ENCODE measurements around the gene ZNF888.
"Not testable (repeated sequence)": the region's sequence is repeated elsewhere in the genome, so short reads cannot be mapped to it uniquely, and the experiment has no call there.

ZNF888 gene

GRCh38 chr19:52941523-52941922 lies 18.3 kb upstream of the ZNF888 start:
- not testable (repeated sequence) for DNase-seq

GRCh38 chr19:52940905-52941304 lies 17.7 kb upstream of the ZNF888 start:
- not testable (repeated sequence) for DNase-seq

- DNase-seq: no peak
These were observed 15.5 kb upstream of the ZNF888 start for GRCh38 chr19:52938761-52939160.

- no peak for DNase-seq
These were observed 13.7 kb upstream of the ZNF888 start for GRCh38 chr19:52936954-52937325.

DNA sequence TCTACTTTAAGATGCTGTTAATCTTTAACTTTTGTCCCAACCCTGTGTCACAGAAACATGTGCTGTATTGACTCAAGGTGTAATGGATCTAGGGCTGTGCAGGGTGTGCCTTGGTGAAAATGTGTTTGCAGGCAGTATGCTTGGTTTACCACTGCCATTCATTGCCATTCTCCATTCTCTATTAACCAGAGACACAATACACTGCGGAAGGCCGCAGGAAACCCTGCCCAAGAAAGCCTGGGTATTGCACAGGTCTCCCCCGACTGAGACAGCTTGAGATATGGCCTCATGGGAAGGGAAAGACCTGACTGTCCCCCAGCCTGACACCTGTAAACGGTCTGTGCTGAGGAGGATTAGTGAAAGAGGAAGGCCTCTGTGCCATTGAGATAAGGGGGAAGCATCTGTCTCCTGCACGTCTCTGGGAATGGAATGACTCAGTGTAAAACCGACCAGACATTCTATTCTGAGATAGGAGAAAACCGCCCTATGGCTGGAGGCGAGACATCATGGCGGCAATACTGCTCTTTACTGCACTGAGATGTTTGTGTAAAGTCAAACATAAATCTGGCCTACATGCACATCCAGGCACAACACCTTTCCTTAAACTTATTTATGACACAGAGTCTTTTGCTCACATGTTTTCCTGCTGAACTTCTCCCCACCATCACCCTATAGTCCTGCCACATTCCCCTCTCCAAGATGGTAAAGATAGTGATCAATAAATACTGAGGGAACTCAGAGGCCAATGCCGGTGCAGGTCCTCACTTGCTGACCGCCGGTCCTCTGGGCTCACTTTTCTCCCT lies 13.1 kb upstream of the ZNF888 start:
- DNase-seq: no peak

GRCh38 chr19:52935434-52935833 lies 12.2 kb upstream of the ZNF888 start:
- no peak for DNase-seq

DNA sequence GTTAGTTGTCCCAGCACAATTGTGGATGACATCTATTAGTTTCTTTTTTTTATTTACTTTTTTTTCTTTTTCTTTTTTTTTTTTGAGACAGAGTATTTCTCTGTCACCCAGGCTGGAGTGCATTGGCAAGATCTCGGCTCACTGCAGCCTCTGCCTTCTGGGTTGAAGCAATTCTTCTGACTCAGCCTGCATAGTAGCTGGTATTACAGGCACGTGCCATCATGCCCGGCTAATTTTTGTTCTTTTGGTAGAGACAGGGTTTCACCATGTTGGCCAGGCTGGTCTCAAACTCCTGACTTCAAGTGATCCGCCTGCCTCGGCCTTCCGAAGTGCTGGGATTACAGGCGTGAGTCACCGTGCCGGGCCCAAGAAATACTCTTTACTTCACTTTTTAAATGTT lies 1.4 kb upstream of the ZNF888 start:
- DNase-seq: not testable (repeated sequence)

DNA sequence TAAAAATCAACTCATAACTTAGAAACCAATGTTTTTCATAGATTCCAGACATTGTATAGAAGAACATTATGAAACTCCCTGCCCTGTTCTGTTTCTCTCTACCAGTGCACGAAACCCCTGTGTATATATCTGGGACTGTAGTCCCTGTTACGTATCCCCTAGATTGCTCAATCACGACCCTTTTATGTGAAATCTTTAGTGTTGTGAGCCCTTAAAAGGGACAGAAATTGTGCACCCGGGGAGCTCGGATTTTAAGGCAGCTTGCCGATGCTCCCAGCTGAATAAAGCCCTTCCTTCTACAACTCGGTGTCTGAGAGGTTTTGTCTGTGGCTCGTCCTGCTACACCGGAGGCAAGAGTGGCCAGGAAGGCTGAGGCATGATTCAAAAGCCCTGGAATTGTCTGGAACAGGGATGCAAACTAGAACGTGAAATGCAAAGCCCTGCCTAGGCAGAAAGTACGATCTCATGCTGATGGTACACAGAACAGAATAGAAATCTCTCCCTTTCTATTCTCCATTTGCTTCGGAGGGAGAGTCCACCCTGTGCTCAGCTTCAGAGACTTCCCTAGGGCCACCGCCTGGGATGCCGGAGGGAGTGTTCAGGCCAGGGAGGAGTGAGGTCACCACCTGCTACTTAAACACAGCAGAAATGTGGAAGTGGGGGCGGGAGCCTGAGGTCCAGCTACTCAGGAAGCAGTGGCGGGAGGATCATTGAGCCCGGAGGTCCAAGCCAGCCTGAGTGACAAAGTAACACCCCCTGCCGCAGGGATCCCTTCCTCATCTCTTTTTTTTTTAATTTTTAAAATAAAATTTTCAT lies 758 bp upstream of the ZNF888 start:
- no peak for DNase-seq

GRCh38 chr19:52917531-52917930 lies 5.7 kb downstream of the ZNF888 start:
- no peak for DNase-seq

DNA sequence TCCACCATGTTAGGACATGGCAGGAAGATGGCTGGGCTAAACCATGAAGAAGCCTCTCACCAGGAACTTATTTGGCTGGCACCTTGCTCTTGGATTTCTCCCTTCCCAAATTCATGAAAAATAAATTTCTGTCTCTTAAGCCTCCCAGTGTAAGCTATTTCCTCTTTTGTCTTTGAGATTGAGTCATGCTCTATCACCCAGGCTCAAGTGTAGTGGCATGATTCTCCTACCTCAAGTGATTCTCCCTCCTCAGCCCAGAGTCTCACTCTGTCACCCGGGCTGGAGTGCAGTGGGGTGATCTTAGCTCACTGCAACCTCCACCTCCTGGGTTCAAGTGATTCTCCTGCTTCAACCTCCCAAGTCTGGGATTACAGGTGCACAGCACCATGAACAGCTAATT lies 12.6 kb downstream of the ZNF888 start:
- no peak for DNase-seq

DNA sequence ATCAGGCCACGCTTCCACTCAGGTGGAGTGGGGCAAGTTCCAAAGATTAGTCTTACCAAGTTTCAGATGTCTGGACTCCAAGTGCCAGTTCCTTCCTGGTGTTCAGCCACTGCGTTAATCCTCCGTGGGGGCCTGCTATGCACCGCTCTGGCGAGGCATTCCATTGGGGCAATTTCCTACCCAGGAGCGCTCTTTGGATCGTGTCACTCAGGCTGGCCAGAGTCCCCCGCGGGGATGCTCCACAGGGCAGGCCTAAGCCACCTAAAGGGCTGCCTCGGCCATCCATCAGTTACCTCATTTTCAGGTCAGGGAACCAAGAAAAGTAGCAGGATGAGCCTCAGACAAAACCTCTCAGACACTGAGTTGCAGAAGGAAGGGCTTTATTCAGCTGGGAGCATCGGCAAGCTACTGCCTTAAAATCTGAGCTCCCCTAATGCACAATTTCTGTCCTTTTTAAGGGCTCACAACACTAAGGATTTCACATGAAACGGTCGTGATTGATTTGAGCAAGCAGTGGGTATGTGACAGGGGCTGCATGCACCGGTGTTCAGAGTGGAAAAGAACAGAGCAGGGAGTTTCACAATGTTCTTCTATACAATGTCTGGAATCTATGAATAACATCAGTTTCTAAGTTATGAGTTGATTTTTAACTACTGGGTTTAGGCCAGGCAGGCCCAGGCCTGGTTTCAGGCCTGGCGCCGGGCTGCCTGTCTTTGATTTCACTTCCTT lies 19.0 kb downstream of the ZNF888 start:
- DNase-seq: not testable (repeated sequence)

- DNase-seq: no peak
These were observed 21.4 kb downstream of the ZNF888 start for GRCh38 chr19:52901842-52902241.

- not testable (repeated sequence) for DNase-seq
These were observed 24.6 kb downstream of the ZNF888 start for GRCh38 chr19:52898596-52898995.

- DNase-seq: no peak
These were observed 25.1 kb downstream of the ZNF888 start for GRCh38 chr19:52898101-52898500.

- DNase-seq: peak; percentile 96
These were observed 25.9 kb downstream of the ZNF888 start, which contains the start of gene ZNF320 for GRCh38 chr19:52897138-52897935. ZNF320 (minus strand) TSS chr19:52897635; CDS start chr19:52890255, 7,380 bp downstream.

DNA sequence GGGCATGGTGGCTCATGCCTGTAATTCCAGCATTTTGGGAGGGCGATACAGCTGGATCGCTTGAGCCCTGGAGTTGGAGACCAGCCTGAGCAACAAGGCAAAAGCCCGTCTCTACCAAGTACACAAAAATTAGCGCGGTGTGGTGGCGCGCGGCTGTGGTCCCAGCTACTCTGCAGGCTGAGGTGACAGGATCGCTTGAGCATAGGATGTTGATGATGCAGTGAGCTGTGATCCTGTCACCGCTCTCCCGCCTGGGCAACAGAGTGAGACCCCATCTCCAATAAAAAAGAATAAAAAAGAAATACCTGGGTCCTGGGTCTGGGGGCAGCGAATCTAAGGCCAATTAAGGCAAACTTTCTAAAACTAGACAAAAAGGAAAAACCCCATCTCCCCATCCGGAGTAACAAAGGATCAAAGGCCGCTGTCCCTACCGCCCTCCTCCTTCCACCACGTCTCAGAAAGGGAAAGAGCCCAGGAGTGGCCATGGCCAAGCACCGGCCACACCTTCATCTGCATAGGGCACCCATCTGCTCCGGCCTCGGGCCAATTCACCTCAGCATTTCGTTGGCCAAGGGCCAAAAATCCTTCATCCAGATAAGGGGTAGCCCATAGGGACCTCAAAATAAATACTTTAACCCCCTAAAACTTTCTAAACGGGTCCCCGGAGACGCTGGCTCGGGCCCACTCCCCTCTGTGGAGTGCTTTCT lies 26.6 kb downstream of the ZNF888 start:
- peak; percentile 56 for DNase-seq

DNA sequence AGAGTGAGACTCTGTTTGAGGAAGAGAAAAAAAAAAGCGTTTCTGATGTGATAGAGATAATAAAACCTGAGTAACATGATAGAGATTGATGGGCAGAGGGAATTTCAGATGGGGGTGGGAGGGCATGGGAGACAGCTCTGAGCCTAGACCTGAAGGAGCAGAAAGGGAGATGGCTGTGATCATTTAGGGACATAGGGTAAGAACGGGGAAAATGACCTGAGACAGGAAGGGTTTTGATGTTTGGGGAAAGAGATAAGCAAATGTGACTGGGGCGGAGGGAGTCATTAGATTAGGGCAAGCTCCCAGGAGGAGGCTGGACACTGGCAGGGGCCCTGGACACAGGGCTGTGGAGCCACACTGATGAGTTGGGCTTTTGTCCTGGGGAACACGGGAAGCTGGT lies 31.9 kb downstream of the ZNF888 start:
- no peak for DNase-seq

GRCh38 chr19:52889931-52890330 lies 33.3 kb downstream of the ZNF888 start:
- no peak for DNase-seq

GRCh38 chr19:52889076-52889475 lies 34.2 kb downstream of the ZNF888 start:
- DNase-seq: no peak

DNA sequence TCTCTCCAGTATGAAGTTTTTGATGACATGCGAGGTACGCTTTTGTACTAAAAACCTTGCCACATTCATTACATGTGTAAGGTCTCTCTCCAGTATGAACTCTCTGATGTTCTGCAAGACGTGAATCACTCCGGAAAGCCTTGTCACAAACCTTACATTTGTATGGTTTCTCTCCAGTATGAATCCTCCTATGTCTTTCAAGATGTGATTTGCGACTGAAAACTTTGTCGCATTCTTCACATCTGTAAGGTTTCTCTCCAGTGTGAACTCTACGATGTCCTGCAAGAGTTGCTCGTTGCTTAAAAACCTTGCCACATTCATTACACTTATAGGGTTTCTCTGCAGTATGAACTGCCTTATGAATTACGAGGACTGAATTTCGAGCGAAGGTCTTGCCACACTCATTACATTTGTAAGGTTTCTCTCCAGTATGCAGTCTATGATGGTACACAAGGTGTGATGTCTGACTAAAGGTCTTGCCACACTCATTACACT lies 42.3 kb downstream of the ZNF888 start:
- no peak for DNase-seq

DNA sequence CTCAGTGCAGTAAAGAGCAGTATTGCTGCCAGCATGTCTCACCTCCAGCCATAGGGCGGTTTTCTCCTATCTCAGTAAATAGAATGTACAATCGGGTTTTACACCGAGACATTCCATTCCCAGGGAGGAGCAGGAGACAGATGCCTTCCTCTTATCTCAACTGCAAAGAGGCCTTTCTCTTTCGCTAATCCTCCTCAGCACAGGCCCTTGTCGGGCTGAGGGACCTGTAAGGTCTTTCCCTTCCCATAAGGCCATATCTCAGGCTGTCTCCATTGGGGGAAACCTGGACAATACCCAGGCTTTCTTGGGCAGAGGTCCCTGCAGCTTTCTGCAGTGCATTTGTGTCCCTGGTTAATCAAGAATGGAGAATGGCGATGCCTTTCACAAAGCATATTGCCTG lies 50.2 kb downstream of the ZNF888 start:
- DNase-seq: not testable (repeated sequence)

GRCh38 chr19:52871466-52871865 lies 51.8 kb downstream of the ZNF888 start:
- DNase-seq: no peak
